H1 (cell line): ENCODE measurements around the gene KPNA4. TPM values are rescaled to one million over a fixed set of nuclear protein-coding genes. Genes with fewer than 3 reads are reported as not detected.

ENCODE experiments used
- CTCF ChIA-PET: fragments of 300-600 bp; sonication (Branson Sonifier 250); formaldehyde crosslinking; loops from one replicate; lab custom pipeline; 2021; ENCODE audit not compliant: partially characterized antibody; lab: Charles Lee
- POLR2A ChIA-PET: fragments of 300-600 bp; sonication (Branson Sonifier 250); formaldehyde crosslinking; loops from one replicate; lab custom pipeline; 2021; ENCODE audit warnings: inconsistent platforms; ENCODE audit not compliant: partially characterized antibody; lab: Charles Lee
- DNase-seq, 2 experiments: peaks; one replicate each; pipeline versions ENCODE4 v3.0.0 to v3.0.0-alpha.2; 2010 to 2022; ENCODE audit warnings: low spot score in 2 of 2, low read depth in 1 of 2, mixed read lengths in 1 of 2
- FAIRE-seq: peaks from 2 replicates; lab custom pipeline; 2011; peaks lifted over from hg19 to GRCh38; lab: Jason Lieb, UNC
- H2AFZ ChIP-seq: 2 replicates; pipeline ENCODE4 v1.8.1; 2012; ENCODE audit warnings: low read length, inconsistent platforms
- H2AK5ac ChIP-seq: 2 replicates; pipeline ENCODE4 v1.6.1; 2013; ENCODE audit warnings: low read depth, low read length
- H2BK120ac ChIP-seq: replicated peaks from 2 replicates; pipeline ENCODE3; 2013; ENCODE audit warnings: low read depth, low read length, inconsistent platforms
- H2BK12ac ChIP-seq: 2 replicates; pipeline ENCODE4 v1.6.1; 2013; ENCODE audit warnings: low read depth, low read length
- H2BK15ac ChIP-seq: 2 replicates; pipeline ENCODE4 v1.6.1; 2013; ENCODE audit warnings: low read length
- H2BK20ac ChIP-seq: 2 replicates; pipeline ENCODE4 v1.6.1; 2013; ENCODE audit warnings: low read length
- H2BK5ac ChIP-seq: 2 replicates; pipeline ENCODE4 v1.6.1; 2013; ENCODE audit warnings: low read depth, low read length
- H3K14ac ChIP-seq: 2 replicates; pipeline ENCODE4 v1.6.1; 2013; ENCODE audit warnings: inconsistent platforms; ENCODE audit not compliant: insufficient read length
- H3K18ac ChIP-seq: 2 replicates; pipeline ENCODE4 v1.6.1; 2013; ENCODE audit warnings: low read length; ENCODE audit errors: extremely low read depth
- H3K23ac ChIP-seq: 2 replicates; pipeline ENCODE4 v1.6.1; 2013; ENCODE audit warnings: inconsistent platforms; ENCODE audit not compliant: insufficient read length
- H3K23me2 ChIP-seq: 2 replicates; pipeline ENCODE4 v1.6.1; 2013; ENCODE audit warnings: low read depth, low read length
- H3K27ac ChIP-seq: 2 replicates; pipeline ENCODE4 v1.6.1; 2011; ENCODE audit warnings: low read depth, low read length, inconsistent platforms
- H3K27me3 ChIP-seq, 4 experiments: replicated peaks in 1 of 4; 1 replicate in 1 of 4; 2 replicates in 3 of 4; pipeline versions ENCODE4 v1.6.1 to v1.8.1; 2011 to 2013; ENCODE audit warnings: low read length in 3 of 4, mild to moderate bottlenecking in 3 of 4, inconsistent platforms in 2 of 4, mixed read lengths in 2 of 4, moderate library complexity in 1 of 4; ENCODE audit not compliant: control insufficient read depth in 3 of 4, insufficient read depth in 3 of 4; ENCODE audit errors: extremely low read depth in 1 of 4
- H3K36me3 ChIP-seq, 4 experiments: 2 replicates each; pipeline versions ENCODE4 v1.6.1 to v1.8.1; 2011 to 2013; ENCODE audit warnings: mild to moderate bottlenecking in 4 of 4, low read length in 3 of 4, moderate library complexity in 2 of 4, control low read depth in 1 of 4, inconsistent platforms in 1 of 4; ENCODE audit not compliant: insufficient read depth in 4 of 4, control insufficient read depth in 2 of 4
- H3K4ac ChIP-seq: replicated peaks from 2 replicates; pipeline ENCODE3; 2013; ENCODE audit warnings: low read length, low read depth, mixed read lengths, inconsistent platforms; ENCODE audit not compliant: insufficient read length
- H3K4me1 ChIP-seq, 4 experiments: replicated peaks in 1 of 4; 1 replicate in 1 of 4; 2 replicates in 3 of 4; pipeline versions ENCODE4 v1.6.1 to v1.8.1; 2011 to 2013; ENCODE audit warnings: low read length in 3 of 4, inconsistent platforms in 2 of 4, mixed read lengths in 1 of 4; ENCODE audit not compliant: insufficient read depth in 4 of 4, control insufficient read depth in 3 of 4
- H3K4me2 ChIP-seq, 2 experiments: 2 replicates each; pipeline versions ENCODE4 v1.6.1 to v1.8.1; 2011 to 2013; ENCODE audit warnings: low read depth in 2 of 2, low read length in 2 of 2, control low read depth in 1 of 2, inconsistent platforms in 1 of 2, mild to moderate bottlenecking in 1 of 2; ENCODE audit not compliant: insufficient read depth in 1 of 2
- H3K4me3 ChIP-seq, 4 experiments: fragments of 200-600, 300-600 bp in 1 of 4; sonication (generic), shearing (Covaris generic), sonication (Bioruptor Twin) in 1 of 4; 2 replicates each; pipeline versions ENCODE4 v1.5.1 to v1.8.1; 2011 to 2016; ENCODE audit warnings: low read length in 4 of 4, low read depth in 3 of 4, control low read depth in 2 of 4, inconsistent platforms in 2 of 4, mild to moderate bottlenecking in 2 of 4, mixed read lengths in 1 of 4, moderate library complexity in 1 of 4; ENCODE audit not compliant: insufficient read depth in 2 of 4; ENCODE audit errors: extremely low read depth in 1 of 4
- H3K56ac ChIP-seq: replicated peaks from 2 replicates; pipeline ENCODE3; 2013; ENCODE audit warnings: low read depth, mild to moderate bottlenecking, mixed read lengths, low read length, inconsistent platforms; ENCODE audit not compliant: insufficient read length
- H3K79me1 ChIP-seq: 2 replicates; pipeline ENCODE4 v1.6.1; 2013; ENCODE audit warnings: low read depth, low read length, control low read depth
- H3K79me2 ChIP-seq, 2 experiments: 2 replicates each; pipeline versions ENCODE4 v1.6.1 to v1.8.1; 2012 to 2013; ENCODE audit warnings: low read length in 2 of 2, mild to moderate bottlenecking in 2 of 2, inconsistent platforms in 1 of 2; ENCODE audit not compliant: insufficient read depth in 2 of 2, control insufficient read depth in 1 of 2
- H3K9ac ChIP-seq, 4 experiments: replicated peaks in 1 of 4; 1 replicate in 1 of 4; 2 replicates in 3 of 4; pipeline versions ENCODE4 v1.6.1 to v1.8.1; 2011 to 2013; ENCODE audit warnings: low read depth in 3 of 4, low read length in 3 of 4, control low read depth in 2 of 4, mild to moderate bottlenecking in 2 of 4, moderate library complexity in 2 of 4, inconsistent platforms in 1 of 4; ENCODE audit errors: extremely low read depth in 1 of 4
- H3K9me3 ChIP-seq, 2 experiments: 2 replicates each; pipeline versions ENCODE4 v1.6.1 to v1.8.1; 2012 to 2013; ENCODE audit warnings: mild to moderate bottlenecking in 2 of 2, moderate library complexity in 2 of 2, control low read depth in 1 of 2, inconsistent platforms in 1 of 2, low read depth in 1 of 2, low read length in 1 of 2, mixed read lengths in 1 of 2; ENCODE audit not compliant: insufficient read depth in 2 of 2
- H4K20me1 ChIP-seq, 2 experiments: replicated peaks in 1 of 2; 2 replicates each; pipeline versions ENCODE3 to v1.8.1; 2011 to 2013; ENCODE audit warnings: inconsistent platforms in 2 of 2, low read length in 2 of 2, mild to moderate bottlenecking in 1 of 2; ENCODE audit not compliant: insufficient read depth in 2 of 2, control insufficient read depth in 1 of 2
- H4K5ac ChIP-seq: 2 replicates; pipeline ENCODE4 v1.6.1; 2013; ENCODE audit warnings: low read length, low read depth, mixed read lengths, inconsistent platforms; ENCODE audit not compliant: insufficient read length
- H4K8ac ChIP-seq: 2 replicates; pipeline ENCODE4 v1.8.0; 2013; ENCODE audit warnings: mild to moderate bottlenecking, moderate library complexity, low read length, inconsistent platforms; ENCODE audit not compliant: insufficient read depth; ENCODE audit errors: extremely low read depth
- H4K91ac ChIP-seq: replicated peaks from 2 replicates; pipeline ENCODE3; 2013; ENCODE audit warnings: low read length, mixed read lengths, inconsistent platforms; ENCODE audit not compliant: insufficient read length
- BCL11A ChIP-seq, 2 experiments: IDR thresholded peaks; one replicate each; pipeline ENCODE4 v1.6.1; 2011; ENCODE audit warnings: low read depth in 2 of 2, low read length in 2 of 2, mild to moderate bottlenecking in 2 of 2
- CBX5 ChIP-seq: fragments of 300-800, 300-1000 bp; sonication (generic); IDR thresholded peaks from 2 replicates; pipeline ENCODE4 v1.7.1; 2016; ENCODE audit warnings: antibody characterized with exemption, low read length, low read depth
- CBX8 ChIP-seq: fragments of 300-800, 300-1000 bp; sonication (generic); IDR thresholded peaks from 2 replicates; pipeline ENCODE4 v1.7.1; 2016; ENCODE audit warnings: low read depth, low read length, borderline replicate concordance
- CTBP2 ChIP-seq: IDR thresholded peaks from 2 replicates; pipeline ENCODE4 v1.7.0; 2011; ENCODE audit warnings: borderline replicate concordance, mild to moderate bottlenecking, moderate library complexity, mixed read lengths, low read length; ENCODE audit not compliant: insufficient read depth, insufficient read length
- GTF2F1 ChIP-seq: IDR thresholded peaks from 2 replicates; pipeline ENCODE4 v1.6.1; 2012; ENCODE audit warnings: low read depth, low read length, improper control_type of control experiment, borderline replicate concordance
- KDM1A ChIP-seq: fragments of 200-600, 300-600 bp; sonication (generic); IDR thresholded peaks from 2 replicates; pipeline ENCODE4 v1.7.1; 2016; ENCODE audit warnings: mild to moderate bottlenecking, low read length, borderline replicate concordance
- RAD21 ChIP-seq, 2 experiments: IDR thresholded peaks in 1 of 2; conservative IDR thresholded peaks in 1 of 2; 2 replicates each; pipeline ENCODE4 v1.6.1; 2011; ENCODE audit warnings: low read depth in 2 of 2, low read length in 2 of 2, improper control_type of control experiment in 1 of 2, inconsistent platforms in 1 of 2, mild to moderate bottlenecking in 1 of 2, moderate library complexity in 1 of 2
- SIRT6 ChIP-seq: IDR thresholded peaks from one replicate; pipeline ENCODE4 v1.7.1; 2012; ENCODE audit warnings: low read length, inconsistent platforms
- TCF12 ChIP-seq: IDR thresholded peaks from 2 replicates; pipeline ENCODE4 v1.6.1; 2011; ENCODE audit warnings: low read depth, mild to moderate bottlenecking, low read length
- TEAD4 ChIP-seq: IDR thresholded peaks from 2 replicates; pipeline ENCODE4 v1.6.1; 2012; ENCODE audit warnings: low read depth, low read length, inconsistent platforms, mixed read lengths
- WGBS, 2 experiments: shearing (Covaris generic) in 1 of 2; methylation state at CpG; one replicate each; pipeline versions ENCODE4 v1.1.6 to v1.1.7; 2013 to 2015; ENCODE audit warnings: low lambda C conversion rate in 2 of 2, mixed read lengths in 2 of 2, inconsistent platforms in 1 of 2, low coverage in 1 of 2, missing lambda C conversion rate in 1 of 2; ENCODE audit not compliant: insufficient replicate concordance in 2 of 2, insufficient coverage in 1 of 2, insufficient read length in 1 of 2; ENCODE audit errors: extremely low coverage in 1 of 2, missing lambda C conversion rate in 1 of 2; 5-methylcytosine and 5-hydroxymethylcytosine counted together
- polyA plus RNA-seq, 7 experiments: library from polyadenylated mRNA; depleted of rRNA in 3 of 7; stranded (reverse) in 5 of 7; unstranded in 2 of 7; fragments of >200 nt in 5 of 7; fragments of 200-250 nt in 2 of 7; gene quantifications; 1 replicate in 5 of 7; 2 replicates in 1 of 7; 4 replicates in 1 of 7; pipeline versions ENCODE4 v1.2.1 to v1.2.3, GENCODE V29; 2011 to 2013; ENCODE audit warnings: missing spikeins in 2 of 7, mixed read lengths in 2 of 7
- total RNA-seq: library from RNA; stranded (reverse); fragmentation: NEBNext Ultra II Directional; extraction: Animal tissue kit (Norgen Biotek cat#: 25700); gene quantifications from 2 replicates; pipeline ENCODE4 v1.2.1, GENCODE V29; 2021

KPNA4 gene
- total and polyA plus RNA-seq, 2 of the 8 experiments (the other 6 are each of a cell fraction or from before 2014, with no cell fraction given) = 13.2 to 81.9 TPM

GRCh38 chr3:160478338-160478737 lies 87.0 kb downstream of the KPNA4 start:
- Histone ChIP-seq H3K27me3 (no peaks in the 10 kb centered on the region), H3K23ac (no peak overlapping the region), H3K18ac (no peak overlapping the region), H4K91ac (no peak overlapping the region), H3K4me2 (no peak overlapping the region), H3K79me1 (no peaks in the 10 kb centered on the region), H4K5ac (no peak overlapping the region), H2BK20ac (no peak overlapping the region), H3K14ac (no peak overlapping the region), H2BK15ac (no peak overlapping the region), H3K27ac (no peak overlapping the region), H3K56ac (no peak overlapping the region), H2BK12ac (no peak overlapping the region), H3K23me2 (no peaks in the 10 kb centered on the region), H3K4ac (no peak overlapping the region), H3K4me3 (no peak overlapping the region), H4K20me1 (no peaks in the 10 kb centered on the region), H3K4me1 (no peaks in the 10 kb centered on the region), H3K9me3 (no peaks in the 10 kb centered on the region), H4K8ac (no peak overlapping the region), H2BK5ac (no peak overlapping the region), H2BK120ac (no peak overlapping the region), H3K36me3 (no peaks in the 10 kb centered on the region), H3K9ac (no peak overlapping the region), H2AFZ (0 out of 2 replicates have a peak overlapping the region, but pooled peaks have one; percentile 24), H3K79me2 (no peaks in the 10 kb centered on the region), H2AK5ac (no peak overlapping the region)
- TF ChIP-seq TCF12 (no peak), KDM1A (no peak), SIRT6 (no peak), CBX8 (no peak), GTF2F1 (no peak), RAD21 (IDR thresholded peaks at IDR 0.05 in 1 of 2, conservative IDR thresholded peaks at IDR 0.05 in 1 of 2; ENCODE audit: low read depth in 2 of 2, low read length in 2 of 2) (no peak), CBX5 (no peak), TEAD4 (no peak), CTBP2 (no peak), BCL11A (IDR thresholded peaks at IDR 0.05; ENCODE audit: low read depth in 2 of 2, low read length in 2 of 2) (no peak)
- WGBS, 2 experiments = 89% methylated on average over 5 of the region's 5 CpGs; no CpG with 5 or more reads in 1 of the 2 experiments
- POLR2A ChIA-PET = interaction anchor here (2.9 kb wide), 1 partner anchor 28 kb away, joined by 15 read pairs; the partner anchor contains the start of gene TRIM59
- CTCF ChIA-PET = interaction anchor here (0.6 to 0.7 kb wide), 2 partner anchors 76 to 102 kb away, joined by 3 read pairs; no protein-coding TSS in a partner anchor
- DNase-seq = no peak
- no peak for FAIRE-seq
